GM19035 (cell line): ENCODE data around the gene CUX1.

ENCODE experiments used
- ATAC-seq: cut with Tn5 transposase; IDR thresholded peaks from one replicate; pipeline ENCODE4 v1.9.1; 2021; ENCODE audit not compliant: unreplicated experiment

The CUX1 gene

GRCh38 chr7:102279537-102280400, 462.3 kb downstream of the CUX1 start:
- peak; percentile 78 for ATAC-seq

GRCh38 chr7:102280521-102280920, 463.1 kb downstream of the CUX1 start:
- ATAC-seq: no peak

GRCh38 chr7:102281785-102282184, 464.4 kb downstream of the CUX1 start:
- no peak for ATAC-seq

- ATAC-seq: no peak
Observed at GRCh38 chr7:102282465-102283362, 465.3 kb downstream of the CUX1 start.

- no peak for ATAC-seq
Observed at GRCh38 chr7:102283477-102284189, 466.2 kb downstream of the CUX1 start.

- ATAC-seq: no peak
Observed at GRCh38 chr7:102284399-102284798, 467.0 kb downstream of the CUX1 start.

GRCh38 chr7:102284891-102285539, 467.6 kb downstream of the CUX1 start:
- no peak for ATAC-seq

GRCh38 chr7:102285540-102286236, 468.3 kb downstream of the CUX1 start:
- ATAC-seq: no peak

- peak; percentile 34 for ATAC-seq
Observed at GRCh38 chr7:102286237-102287110, 469.0 kb downstream of the CUX1 start, which contains the start of gene SH2B2. SH2B2 (plus strand) TSS chr7:102286868; CDS start chr7:102300551, 13,683 bp downstream.

GRCh38 chr7:102287111-102287980, 469.9 kb downstream of the CUX1 start:
- peak; percentile 29 for ATAC-seq

- no peak for ATAC-seq
Observed at GRCh38 chr7:102287981-102288278, 470.5 kb downstream of the CUX1 start.

- no peak for ATAC-seq
Observed at GRCh38 chr7:102288285-102288930, 471.0 kb downstream of the CUX1 start.

- no peak for ATAC-seq
Observed at GRCh38 chr7:102289057-102289456, 471.6 kb downstream of the CUX1 start.

GRCh38 chr7:102291056-102291915, 473.9 kb downstream of the CUX1 start:
- peak; percentile 44 for ATAC-seq

GRCh38 chr7:102291916-102292267, 474.5 kb downstream of the CUX1 start:
- ATAC-seq: no peak

- no peak for ATAC-seq
Observed at GRCh38 chr7:102292813-102293798, 475.7 kb downstream of the CUX1 start.
